NCI-H1105 (cell line): ENCODE data around the gene EMP3.
A peak's percentile ranks its signal among the peaks of the same experiment; 100 is the strongest.

Experiments used
- DNase-seq: peaks from one replicate; lab custom pipeline; 2025; lab: John Stamatoyannopoulos, UW

The EMP3 gene

GRCh38 chr19:48318286-48318987 is 6.9 kb upstream of the EMP3 start:
- no peak for DNase-seq

GRCh38 chr19:48319647-48320541 is 5.5 kb upstream of the EMP3 start:
- peak; percentile 67 for DNase-seq

GRCh38 chr19:48321372-48321621 is 4.1 kb upstream of the EMP3 start:
- peak; percentile 97 for DNase-seq

GRCh38 chr19:48321622-48322591 is 3.4 kb upstream of the EMP3 start:
- DNase-seq = peak; percentile 94

GRCh38 chr19:48329167-48329891 is 4.0 kb downstream of the EMP3 start:
- no peak for DNase-seq

GRCh38 chr19:48330012-48330681 is 4.8 kb downstream of the EMP3 start:
- peak; percentile 93 for DNase-seq

GRCh38 chr19:48332351-48332661 is 7.0 kb downstream of the EMP3 start:
- DNase-seq = no peak

- DNase-seq = peak; percentile 99
Measured at GRCh38 chr19:48332662-48333466, 7.5 kb downstream of the EMP3 start.

- DNase-seq = peak; percentile 85
Measured at GRCh38 chr19:48333467-48334384, 8.4 kb downstream of the EMP3 start.

- no peak for DNase-seq
Measured at GRCh38 chr19:48338253-48338755, 13.0 kb downstream of the EMP3 start.

GRCh38 chr19:48338802-48339503 is 13.6 kb downstream of the EMP3 start:
- no peak for DNase-seq

- peak; percentile 72 for DNase-seq
Measured at GRCh38 chr19:48340995-48341394, 15.6 kb downstream of the EMP3 start.

GRCh38 chr19:48341515-48342413 is 16.4 kb downstream of the EMP3 start:
- DNase-seq = no peak

- no peak for DNase-seq
Measured at GRCh38 chr19:48342414-48342738, 17.0 kb downstream of the EMP3 start.

GRCh38 chr19:48342841-48343540 is 17.6 kb downstream of the EMP3 start:
- no peak for DNase-seq

- DNase-seq = no peak
Measured at GRCh38 chr19:48344892-48345291, 19.5 kb downstream of the EMP3 start.

- no peak for DNase-seq
Measured at GRCh38 chr19:48346191-48346590, 20.8 kb downstream of the EMP3 start.
